Neural crest cell (in vitro differentiated cells): ENCODE data around the gene RNASE8. TPM values are rescaled to one million over a fixed set of nuclear protein-coding genes. Genes with fewer than 3 reads are reported as not detected.

ENCODE experiments used
- DNase-seq: peaks from one replicate; pipeline ENCODE4 v3.0.0; 2021; ENCODE audit warnings: low read depth, mixed read lengths, low spot score
- H3K27ac Mint-ChIP-seq: one replicate; pipeline ENCODE4 v1.8.0; 2021; ENCODE audit warnings: mild to moderate bottlenecking, mixed read lengths; ENCODE audit not compliant: unreplicated experiment
- H3K27me3 Mint-ChIP-seq: 2 replicates; pipeline ENCODE4 v1.8.0; 2021; ENCODE audit warnings: low read depth, mild to moderate bottlenecking, mixed read lengths
- H3K36me3 Mint-ChIP-seq: 2 replicates; pipeline ENCODE4 v1.8.0; 2021; ENCODE audit warnings: low read depth, mild to moderate bottlenecking, mixed read lengths
- H3K4me1 Mint-ChIP-seq: 2 replicates; pipeline ENCODE4 v1.8.0; 2021; ENCODE audit warnings: mixed read lengths
- H3K4me3 Mint-ChIP-seq: one replicate; pipeline ENCODE4 v1.8.0; 2021; ENCODE audit warnings: mild to moderate bottlenecking, mixed read lengths
- H3K9me3 Mint-ChIP-seq: 2 replicates; pipeline ENCODE4 v1.8.0; 2021; ENCODE audit warnings: mixed read lengths
- total RNA-seq: library from RNA; stranded (reverse); gene quantifications from 2 replicates; pipeline ENCODE4 v1.2.1, GENCODE V29; 2021
- TF ChIP-seq, protein P1 (sequence below): fragments of 200-600 bp; sonication (generic); conservative IDR thresholded peaks from 2 replicates; pipeline ENCODE4 v1.5.0; 2021; ENCODE audit warnings: antibody characterized with exemption, mild to moderate bottlenecking

Gene RNASE8
- total RNA-seq, 1 donor from 2014 or later, result not detected

DNA sequence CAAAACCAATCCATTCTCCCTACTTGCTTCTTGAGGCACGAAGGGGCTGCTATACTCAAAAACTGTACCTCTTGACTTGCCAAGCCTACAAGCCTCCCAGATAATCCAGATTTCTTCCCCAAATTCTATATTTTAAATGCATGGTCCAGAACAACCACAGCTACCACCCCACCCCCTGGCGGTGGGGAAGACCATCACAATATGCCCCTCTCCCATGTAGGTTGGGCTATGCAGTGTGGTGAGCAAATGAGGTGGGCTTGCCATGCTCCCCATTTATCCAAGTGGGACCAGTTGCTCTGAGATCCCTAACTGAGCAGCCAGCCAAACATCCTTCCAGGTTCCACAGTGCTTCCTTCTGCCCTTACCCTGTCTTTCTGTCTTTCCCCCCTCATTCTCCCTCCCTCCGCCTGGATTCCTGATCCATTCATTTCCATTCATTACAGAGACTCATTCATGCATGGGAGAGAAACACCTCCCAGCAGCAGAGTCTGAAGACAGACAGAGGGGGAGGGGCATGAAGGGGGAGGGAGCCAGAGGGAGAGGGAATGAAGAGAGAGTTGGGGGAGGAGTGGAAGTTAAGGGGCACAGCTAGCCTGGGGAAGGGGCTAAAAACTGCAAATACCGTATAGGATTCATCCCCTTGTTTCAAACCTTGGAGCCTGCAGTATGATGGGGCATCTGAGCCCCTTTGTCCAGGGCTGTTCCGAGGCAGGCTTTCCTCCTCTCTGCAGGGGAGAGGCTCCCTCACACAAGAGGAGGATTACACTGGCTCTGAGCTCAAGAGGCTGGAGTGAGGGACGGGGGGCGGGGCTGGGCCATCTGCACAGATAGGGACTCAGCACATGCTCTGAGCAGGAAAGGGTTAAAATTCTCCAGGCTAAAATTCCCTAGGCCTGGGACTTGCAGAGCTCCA is 36.4 kb downstream of the RNASE8 start:
- TF ChIP-seq, protein P1, sequence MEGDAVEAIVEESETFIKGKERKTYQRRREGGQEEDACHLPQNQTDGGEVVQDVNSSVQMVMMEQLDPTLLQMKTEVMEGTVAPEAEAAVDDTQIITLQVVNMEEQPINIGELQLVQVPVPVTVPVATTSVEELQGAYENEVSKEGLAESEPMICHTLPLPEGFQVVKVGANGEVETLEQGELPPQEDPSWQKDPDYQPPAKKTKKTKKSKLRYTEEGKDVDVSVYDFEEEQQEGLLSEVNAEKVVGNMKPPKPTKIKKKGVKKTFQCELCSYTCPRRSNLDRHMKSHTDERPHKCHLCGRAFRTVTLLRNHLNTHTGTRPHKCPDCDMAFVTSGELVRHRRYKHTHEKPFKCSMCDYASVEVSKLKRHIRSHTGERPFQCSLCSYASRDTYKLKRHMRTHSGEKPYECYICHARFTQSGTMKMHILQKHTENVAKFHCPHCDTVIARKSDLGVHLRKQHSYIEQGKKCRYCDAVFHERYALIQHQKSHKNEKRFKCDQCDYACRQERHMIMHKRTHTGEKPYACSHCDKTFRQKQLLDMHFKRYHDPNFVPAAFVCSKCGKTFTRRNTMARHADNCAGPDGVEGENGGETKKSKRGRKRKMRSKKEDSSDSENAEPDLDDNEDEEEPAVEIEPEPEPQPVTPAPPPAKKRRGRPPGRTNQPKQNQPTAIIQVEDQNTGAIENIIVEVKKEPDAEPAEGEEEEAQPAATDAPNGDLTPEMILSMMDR, result peak; percentile 62
- H3K4me3 Mint-ChIP-seq, result peak overlapping the region; percentile 97
- peaks cover 66% of the 10 kb centered on the region for H3K4me1 Mint-ChIP-seq
- peaks cover 18% of the 10 kb centered on the region for H3K27me3 Mint-ChIP-seq
- H3K9me3 Mint-ChIP-seq, result no peaks in the 10 kb centered on the region
- DNase-seq, result peak; percentile 65
- peak overlapping the region; percentile 97 for H3K27ac Mint-ChIP-seq
- peaks cover 26% of the 10 kb centered on the region for H3K36me3 Mint-ChIP-seq

DNA sequence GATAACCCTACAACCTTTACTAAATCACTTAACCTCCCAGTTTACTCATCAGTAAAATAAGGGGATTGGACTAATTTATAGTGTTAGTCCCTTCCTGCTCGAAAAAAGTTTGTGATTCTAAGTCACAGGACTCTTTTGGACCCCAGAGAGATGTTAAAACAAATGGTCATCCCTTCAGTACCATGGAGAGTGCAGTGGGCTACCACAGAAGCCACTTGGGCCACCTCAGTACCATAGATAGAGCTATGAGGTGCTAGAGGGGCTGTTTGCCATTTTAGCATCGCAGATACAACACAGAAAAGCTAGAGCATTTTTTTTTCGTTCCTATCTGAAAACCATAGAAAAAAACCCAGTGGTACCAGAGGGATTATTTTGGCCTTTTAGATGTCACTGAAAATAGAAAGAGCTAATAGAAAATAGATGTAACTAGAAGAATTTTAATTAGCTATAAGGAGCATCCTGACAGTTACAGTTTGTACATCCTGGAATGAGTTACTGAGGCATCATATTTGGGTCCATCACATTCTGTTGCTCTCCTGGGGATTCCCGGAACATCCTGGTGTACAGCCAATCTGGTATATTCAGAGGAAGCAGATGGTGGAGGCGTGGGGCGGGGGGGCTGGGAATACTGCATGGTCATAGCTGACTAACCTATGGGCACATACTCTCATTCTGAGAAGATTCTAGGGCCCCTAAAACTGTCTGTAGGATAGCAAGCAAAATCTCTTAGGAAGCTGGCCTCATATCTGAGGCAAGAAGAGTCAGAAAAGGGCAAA is 38.0 kb downstream of the RNASE8 start:
- H3K9me3 Mint-ChIP-seq, result no peaks in the 10 kb centered on the region
- peaks cover 23% of the 10 kb centered on the region for H3K36me3 Mint-ChIP-seq
- TF ChIP-seq, protein P1, result no peak
- DNase-seq, result no peak
- H3K4me3 Mint-ChIP-seq, result peak overlapping the region; percentile 97
- H3K27me3 Mint-ChIP-seq, result peaks cover 18% of the 10 kb centered on the region
- H3K4me1 Mint-ChIP-seq, result peaks cover 74% of the 10 kb centered on the region
- H3K27ac Mint-ChIP-seq, result peak overlapping the region; percentile 48

DNA sequence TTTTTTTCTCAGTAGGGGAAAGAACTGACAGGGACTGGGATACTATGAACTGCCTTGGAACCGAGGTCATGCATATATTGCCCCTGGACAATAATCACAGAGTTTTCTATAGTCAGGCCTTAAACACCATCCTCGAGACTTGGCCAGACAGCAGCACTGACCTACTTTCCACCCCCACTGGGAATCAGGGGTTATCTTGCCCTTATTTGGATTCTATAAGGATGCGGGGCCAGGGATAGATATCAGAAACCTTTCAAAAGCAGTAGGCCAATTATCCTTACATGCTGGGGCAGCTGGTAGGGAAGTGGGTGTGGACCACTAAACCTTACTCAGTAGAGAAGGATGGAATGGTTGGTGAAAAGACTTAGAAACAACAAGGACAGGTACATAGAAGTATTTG is 38.8 kb downstream of the RNASE8 start:
- Mint-ChIP-seq H3K36me3 (peaks cover 18% of the 10 kb centered on the region), H3K27me3 (peaks cover 18% of the 10 kb centered on the region), H3K4me1 (peaks cover 71% of the 10 kb centered on the region), H3K4me3 (peak overlapping the region; percentile 97), H3K9me3 (no peaks in the 10 kb centered on the region), H3K27ac (peak overlapping the region; percentile 48)
- DNase-seq, result no peak
- TF ChIP-seq, protein P1, result no peak

DNA sequence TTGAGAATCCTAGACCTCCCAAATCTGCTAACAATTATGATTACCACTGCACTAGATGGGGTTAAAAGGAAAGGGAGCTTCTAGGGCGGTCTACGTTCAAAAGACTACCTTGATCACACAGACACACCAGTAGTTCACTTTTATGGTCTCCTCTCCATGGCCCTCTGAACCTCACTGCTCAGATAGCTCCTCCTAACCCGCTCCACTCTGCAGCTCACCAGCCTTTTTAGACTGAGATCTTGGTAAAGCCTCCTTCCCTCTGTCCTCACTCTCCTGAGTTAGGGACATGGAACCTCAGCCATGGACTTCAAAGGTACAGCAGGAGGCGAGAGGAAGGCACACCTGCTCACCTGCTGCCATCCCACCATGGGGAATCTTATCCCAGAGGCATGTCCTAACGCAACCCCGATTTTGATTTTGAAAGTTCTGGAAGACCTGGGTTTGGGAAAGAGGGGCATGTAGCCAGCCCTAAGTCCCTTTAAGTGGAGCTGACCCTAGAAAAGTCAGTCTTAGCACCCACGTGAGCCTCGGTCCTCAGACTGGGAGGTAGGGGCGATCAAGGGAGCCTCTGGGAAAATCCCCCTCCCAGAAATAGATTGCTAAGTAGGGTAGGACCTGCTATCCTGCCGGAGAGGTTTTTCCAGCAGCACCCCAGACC is 39.5 kb downstream of the RNASE8 start:
- Mint-ChIP-seq H3K4me1 (peaks cover 69% of the 10 kb centered on the region), H3K4me3 (peak overlapping the region; percentile 97), H3K9me3 (no peaks in the 10 kb centered on the region), H3K27ac (peak overlapping the region; percentile 99), H3K27me3 (peaks cover 18% of the 10 kb centered on the region), H3K36me3 (peaks cover 17% of the 10 kb centered on the region)
- TF ChIP-seq, protein P1, result no peak
- no peak for DNase-seq

DNA sequence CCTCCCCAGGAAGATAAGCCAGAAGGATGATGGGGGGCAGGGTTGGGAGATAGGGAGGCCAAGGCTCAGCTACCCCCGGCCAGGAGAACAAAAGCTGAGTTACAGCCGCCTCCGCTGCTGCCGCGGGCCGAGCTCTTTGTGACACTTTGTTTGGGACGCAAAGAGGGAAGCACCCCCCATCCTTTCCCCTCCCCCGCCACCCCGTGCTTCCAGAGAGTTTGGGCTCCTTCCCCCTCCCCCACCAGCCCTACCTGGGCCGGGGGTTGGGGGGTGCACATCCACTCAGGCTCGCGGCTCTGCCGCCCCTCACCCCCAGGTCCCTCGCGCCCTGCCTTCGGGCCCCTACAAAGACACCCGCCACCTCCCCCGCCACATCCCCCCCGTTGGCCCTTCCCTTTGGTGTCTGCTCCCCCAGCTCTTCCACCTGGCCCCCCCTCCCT is 40.0 kb downstream of the RNASE8 start:
- Mint-ChIP-seq H3K4me3 (peak overlapping the region; percentile 97), H3K27me3 (peaks cover 16% of the 10 kb centered on the region)

More for the DNA sequence above, 40.0 kb downstream of the RNASE8 start:
- Mint-ChIP-seq H3K27ac (peak overlapping the region; percentile 99), H3K36me3 (peaks cover 13% of the 10 kb centered on the region), H3K4me1 (peaks cover 70% of the 10 kb centered on the region), H3K9me3 (no peaks in the 10 kb centered on the region)
- DNase-seq, result no peak
- TF ChIP-seq, protein P1, result no peak
